ENCODE results near the gene SCGB1A1.

- no peak for TF ChIP-seq POLR2AphosphoS5 (IDR thresholded peaks at IDR 0.05)
- TF ChIP-seq SMC3 (conservative IDR thresholded peaks at IDR 0.05; ENCODE audit: poor library complexity) = no peak
Observed at GRCh38 chr11:62451241-62451621, 32.4 kb downstream of the SCGB1A1 start.

Data from neural cell (in vitro differentiated cells).